GM12801 (cell line): ENCODE measurements around the gene KRTAP10-9.

Source experiments
- TF ChIP-seq, protein P1 (sequence below): IDR thresholded peaks from one replicate; pipeline ENCODE4 v1.5.1; 2011; ENCODE audit warnings: control low read depth; ENCODE audit not compliant: insufficient read length; ENCODE audit errors: extremely low read depth

Gene KRTAP10-9

DNA sequence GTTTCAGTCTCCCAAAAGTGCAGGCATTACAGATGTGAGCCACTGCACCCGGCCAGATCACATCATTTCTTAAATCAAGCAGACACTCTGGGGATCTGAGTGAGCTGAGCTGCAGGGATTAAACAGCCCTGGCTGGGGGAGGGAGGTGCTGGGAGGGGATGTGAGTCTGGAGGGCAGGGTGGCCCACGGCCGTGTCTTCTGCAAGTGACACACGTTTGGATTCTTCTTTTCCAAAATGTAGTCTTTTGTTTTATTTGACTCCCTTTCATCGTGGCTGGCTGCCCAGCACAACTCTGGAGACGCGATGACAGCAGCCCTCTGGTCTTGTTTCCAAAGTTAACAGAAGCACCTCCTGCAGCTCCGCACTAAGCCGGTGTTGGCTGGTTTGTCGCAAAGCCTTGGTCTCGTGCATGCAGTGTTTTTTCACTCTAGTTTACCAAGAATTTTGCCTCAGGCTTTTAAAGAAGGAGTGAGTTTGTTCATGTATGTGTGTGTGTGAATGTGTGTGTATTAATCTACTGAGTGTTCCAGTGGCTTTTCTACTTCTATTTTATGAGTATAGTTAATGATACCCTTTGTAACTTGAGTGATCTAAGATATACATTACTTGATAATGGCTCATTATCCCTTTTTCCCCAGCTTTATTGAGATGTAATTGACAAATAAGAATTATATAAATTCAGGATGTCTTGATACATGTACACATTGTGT is 43.6 kb upstream of the KRTAP10-9 start:
- TF ChIP-seq, protein P1, sequence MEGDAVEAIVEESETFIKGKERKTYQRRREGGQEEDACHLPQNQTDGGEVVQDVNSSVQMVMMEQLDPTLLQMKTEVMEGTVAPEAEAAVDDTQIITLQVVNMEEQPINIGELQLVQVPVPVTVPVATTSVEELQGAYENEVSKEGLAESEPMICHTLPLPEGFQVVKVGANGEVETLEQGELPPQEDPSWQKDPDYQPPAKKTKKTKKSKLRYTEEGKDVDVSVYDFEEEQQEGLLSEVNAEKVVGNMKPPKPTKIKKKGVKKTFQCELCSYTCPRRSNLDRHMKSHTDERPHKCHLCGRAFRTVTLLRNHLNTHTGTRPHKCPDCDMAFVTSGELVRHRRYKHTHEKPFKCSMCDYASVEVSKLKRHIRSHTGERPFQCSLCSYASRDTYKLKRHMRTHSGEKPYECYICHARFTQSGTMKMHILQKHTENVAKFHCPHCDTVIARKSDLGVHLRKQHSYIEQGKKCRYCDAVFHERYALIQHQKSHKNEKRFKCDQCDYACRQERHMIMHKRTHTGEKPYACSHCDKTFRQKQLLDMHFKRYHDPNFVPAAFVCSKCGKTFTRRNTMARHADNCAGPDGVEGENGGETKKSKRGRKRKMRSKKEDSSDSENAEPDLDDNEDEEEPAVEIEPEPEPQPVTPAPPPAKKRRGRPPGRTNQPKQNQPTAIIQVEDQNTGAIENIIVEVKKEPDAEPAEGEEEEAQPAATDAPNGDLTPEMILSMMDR: no peak

DNA sequence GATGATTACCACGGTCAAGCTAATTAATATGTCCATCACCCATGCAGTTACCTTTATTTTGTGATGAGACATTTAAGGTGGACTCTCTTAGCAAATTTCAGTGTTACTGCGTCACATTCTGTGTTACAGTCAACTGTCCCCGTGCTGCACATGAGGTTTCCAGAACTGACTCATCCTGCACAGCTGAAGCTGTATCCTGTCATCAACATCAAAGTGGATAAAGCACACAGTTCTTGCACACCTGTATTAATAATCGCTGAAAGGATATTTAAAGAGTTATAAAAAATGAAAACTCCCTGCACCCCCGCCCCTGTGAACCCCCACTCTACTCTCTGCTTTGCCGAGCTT is 43.1 kb upstream of the KRTAP10-9 start:
- TF ChIP-seq, protein P1: no peak

DNA sequence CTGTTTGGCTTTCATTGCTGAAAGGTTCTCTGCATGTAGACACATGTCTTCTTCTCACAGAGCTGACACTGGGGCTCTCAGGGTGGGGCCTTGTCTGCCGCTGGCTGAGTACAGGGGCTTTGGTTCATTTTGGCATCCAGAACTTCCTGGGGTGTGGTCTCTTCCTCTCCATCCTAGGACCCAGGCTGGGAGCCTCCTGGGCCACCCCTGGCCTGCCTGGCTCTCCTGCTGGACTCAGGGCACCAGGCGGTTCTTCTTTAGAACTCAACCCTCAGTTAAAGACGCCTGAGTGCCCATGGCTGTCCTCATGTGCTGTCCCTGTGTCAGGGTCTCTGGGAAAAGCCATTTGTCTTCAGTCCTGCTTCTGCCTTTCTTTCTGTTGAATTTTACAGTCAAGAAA is 41.0 kb upstream of the KRTAP10-9 start:
- TF ChIP-seq, protein P1: no peak

DNA sequence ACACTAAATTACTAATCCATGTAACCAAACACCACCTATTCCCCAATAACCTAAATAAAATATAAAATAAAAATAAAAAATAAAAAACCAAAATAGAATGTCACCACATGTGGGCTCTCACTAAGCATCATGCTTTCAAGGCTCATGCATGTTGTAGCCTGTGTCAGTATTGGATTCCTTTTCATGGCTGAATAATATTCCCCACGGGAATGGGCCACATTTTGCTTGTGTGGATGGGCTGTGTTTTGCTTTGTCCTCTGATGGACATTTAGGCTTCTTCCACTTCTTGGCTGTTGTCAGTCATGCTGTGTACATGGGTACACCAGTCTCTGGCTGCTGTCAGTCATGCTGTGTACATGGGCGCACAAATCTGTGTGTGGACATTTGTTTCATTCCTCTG is 37.8 kb upstream of the KRTAP10-9 start:
- TF ChIP-seq, protein P1: no peak

DNA sequence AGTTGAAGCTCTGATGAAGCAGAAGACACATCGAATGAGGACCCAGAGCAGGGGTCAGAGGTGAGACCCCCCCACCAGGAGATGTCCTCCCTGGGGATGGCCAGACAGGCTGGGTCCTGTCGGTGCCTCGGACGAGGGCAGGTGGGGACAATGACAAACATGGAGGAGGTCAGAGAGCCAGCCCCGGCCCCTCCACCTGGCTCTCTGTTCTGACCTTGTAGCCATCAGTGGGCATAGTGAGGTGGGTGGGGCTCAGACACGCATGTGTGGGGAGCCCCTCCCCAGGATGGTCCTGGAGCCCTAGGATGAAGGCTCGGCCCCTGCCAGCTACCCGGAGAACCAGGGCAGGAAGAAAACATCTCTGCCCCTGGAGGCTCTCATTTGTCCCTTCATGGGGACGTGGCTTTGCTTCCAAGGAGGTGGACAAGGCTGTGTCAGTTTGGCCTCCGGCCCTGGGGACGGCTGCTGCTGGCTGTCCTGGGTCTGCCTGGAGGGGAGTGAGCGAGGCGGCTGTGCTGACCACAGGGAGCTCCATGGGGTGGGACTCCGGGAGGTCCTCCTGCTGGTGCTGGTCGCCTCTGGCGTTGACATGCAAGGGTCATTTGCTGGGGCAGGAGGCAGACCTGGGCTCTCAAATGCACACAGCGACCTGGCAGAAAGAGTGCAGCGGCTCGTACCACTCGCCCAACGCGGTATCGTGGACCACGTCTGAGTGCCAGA is 37.1 kb upstream of the KRTAP10-9 start:
- TF ChIP-seq, protein P1: no peak

DNA sequence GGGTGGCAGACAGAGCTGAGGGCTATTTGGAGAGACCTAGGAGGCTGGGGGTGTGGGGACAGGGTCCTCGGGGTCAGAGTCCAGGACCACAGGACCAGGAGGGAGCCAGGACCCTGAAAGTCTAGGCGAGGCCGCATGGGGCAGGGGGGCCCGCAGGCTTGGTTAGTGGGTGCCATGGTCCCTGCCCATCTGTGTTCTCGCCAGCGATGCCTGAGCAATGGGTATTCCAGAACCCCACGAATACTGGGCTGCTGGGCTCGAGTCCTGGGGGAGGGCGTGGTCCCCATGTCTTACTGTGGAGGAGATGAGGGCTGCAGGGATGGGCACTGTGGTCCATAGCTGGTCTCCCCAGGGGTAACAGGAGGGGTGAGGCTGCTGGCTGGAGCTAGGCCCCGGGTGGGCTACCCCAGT is 36.6 kb upstream of the KRTAP10-9 start:
- TF ChIP-seq, protein P1: no peak

DNA sequence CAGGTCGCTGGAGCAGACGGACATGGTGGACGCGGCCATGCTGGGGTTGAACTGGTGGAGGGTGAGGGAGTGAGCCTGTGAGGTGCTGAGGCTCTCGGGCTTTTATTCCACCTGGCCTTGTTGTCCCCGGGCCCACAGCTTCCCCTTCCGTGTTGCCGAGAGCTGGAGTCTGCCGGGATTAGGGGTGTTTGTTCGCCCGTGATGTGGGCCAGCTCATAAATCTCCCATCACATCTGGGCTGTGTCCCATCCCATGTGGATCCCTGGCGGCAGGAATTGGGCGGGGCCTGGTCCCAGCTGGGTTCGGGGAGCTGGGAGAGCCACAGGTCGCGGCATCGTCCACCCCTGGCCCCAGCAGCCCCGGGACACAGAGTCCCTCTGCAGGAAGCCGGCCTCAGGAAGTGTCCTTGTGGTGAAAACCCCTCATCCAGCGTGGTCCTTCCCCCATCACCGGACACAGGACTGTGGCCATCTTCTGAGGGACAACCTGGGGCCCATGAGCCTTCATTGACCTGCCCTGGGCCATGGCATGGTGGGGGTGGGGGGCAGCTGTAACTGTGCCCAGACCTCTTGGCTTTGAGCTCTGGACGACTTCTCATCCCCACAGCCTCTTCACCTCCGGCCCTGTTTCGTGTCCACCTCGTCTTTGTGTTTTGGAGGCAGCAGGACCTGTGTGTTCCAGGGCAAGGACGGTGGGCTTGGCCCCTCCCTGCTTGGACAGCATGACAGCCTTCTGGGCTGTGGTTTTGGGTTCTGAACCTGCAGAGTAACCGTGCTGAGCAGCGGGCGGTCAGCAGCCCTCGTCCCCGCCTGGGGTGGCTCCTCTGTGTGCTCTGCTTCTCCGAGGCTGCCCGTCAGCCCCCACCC is 34.2 kb upstream of the KRTAP10-9 start, which contains the start of gene KRTAP10-6:
Gene KRTAP10-6, minus strand, starts transcription at position 60 of the 866 bp plus-strand sequence. Its CDS starts 21 bp downstream, at position 39.
- TF ChIP-seq, protein P1: no peak
